NCI-H1436 (cell line): Measurements from ENCODE around the gene DIRAS2.
A peak's percentile ranks its signal among the peaks of the same experiment; 100 is the strongest.
"Not testable (repeated sequence)": the region's sequence is repeated elsewhere in the genome, so short reads cannot be mapped to it uniquely, and the experiment has no call there.

Source experiments
- DNase-seq: peaks from one replicate; lab custom pipeline; 2025; lab: John Stamatoyannopoulos, UW

Gene DIRAS2, protein sequence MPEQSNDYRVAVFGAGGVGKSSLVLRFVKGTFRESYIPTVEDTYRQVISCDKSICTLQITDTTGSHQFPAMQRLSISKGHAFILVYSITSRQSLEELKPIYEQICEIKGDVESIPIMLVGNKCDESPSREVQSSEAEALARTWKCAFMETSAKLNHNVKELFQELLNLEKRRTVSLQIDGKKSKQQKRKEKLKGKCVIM

DNA sequence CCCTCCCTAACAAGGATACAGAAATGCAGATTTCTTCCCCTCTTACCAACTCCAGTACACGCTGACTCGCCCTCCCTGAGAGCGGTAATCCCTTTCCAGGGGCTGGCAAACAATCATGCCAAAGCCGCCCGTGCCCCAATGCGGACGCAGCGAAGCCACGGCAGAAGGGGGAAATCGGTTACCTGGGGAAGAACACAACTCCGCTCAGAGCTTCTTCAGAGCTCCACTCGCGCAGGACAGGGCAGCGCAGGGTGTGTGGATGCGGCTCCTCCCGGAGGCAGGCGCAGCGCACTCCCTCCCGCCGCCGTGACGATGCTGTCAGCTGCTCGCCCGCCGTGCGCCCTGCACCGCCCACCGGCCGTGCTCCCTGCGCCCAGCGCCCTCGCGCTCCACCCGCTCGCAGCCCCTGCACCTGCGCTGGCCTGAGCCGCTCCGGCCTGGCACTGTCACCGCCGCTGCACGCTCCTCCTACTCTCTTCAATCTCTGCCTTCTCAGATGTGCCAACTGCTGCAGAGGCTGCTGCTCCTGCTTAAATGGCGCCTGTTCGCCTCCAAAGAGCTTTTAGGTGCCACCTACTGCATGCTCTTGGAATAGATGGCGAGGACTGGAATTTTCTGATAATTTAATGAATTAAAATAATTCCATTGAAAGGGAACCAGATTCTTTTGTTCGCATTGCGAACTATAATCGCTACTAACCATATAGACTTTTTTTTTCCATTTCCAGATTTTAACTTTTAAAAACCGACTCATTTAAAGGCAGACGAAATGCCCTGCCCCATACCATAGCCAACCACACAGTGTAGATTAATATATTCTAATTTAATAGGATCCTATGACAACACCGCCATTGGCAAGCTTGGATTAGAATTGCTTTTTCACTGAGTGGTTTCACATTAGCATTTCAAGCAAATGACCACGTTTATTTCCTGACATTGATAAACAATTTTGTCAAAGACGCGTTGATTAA, at the start of gene DIRAS2:
Gene DIRAS2, minus strand, starts transcription at position 255 of the 970 bp plus-strand sequence. CDS start 28,997 bp downstream, outside the sequence.
- peak; percentile 77 for DNase-seq

DNA sequence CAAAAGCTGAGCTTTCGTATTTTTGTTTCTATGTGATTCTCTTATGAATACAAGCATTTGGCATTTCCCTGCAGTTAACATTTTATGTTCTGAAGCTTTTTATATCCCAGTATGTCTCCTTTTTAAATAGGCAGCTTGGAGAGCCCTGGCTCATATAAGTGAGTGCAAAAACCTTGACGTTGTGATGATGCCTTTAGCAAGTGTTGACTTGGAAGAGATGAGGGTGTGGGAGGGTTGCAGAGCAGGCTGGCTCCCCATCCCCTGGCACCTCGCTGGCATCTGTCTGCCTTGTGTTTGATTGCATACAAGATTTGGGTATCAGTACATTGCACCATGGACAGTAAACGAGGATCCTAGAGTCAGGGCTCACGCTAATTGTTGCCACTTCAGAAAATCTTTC, 42.1 kb upstream of the DIRAS2 start:
- no peak for DNase-seq

DNA sequence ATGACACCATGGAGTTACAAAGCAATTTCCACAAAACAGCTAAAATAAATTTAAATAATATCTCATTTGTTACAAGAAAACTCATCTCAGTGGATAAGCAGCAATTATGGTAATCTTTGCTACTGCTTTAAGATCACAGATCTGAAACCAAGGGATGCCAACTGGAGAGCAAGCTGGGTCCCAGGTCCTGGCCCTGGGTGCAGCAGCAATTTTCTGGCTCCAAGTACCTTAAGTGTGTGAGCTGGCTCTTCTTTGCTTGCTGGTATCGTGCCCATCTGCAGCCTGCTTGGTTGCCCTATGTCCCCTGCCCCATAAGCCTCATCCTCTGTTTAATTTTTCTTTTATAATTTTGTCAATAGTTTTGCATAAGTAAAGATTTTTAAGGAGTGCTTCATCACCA, 41.5 kb upstream of the DIRAS2 start:
- no peak for DNase-seq

DNA sequence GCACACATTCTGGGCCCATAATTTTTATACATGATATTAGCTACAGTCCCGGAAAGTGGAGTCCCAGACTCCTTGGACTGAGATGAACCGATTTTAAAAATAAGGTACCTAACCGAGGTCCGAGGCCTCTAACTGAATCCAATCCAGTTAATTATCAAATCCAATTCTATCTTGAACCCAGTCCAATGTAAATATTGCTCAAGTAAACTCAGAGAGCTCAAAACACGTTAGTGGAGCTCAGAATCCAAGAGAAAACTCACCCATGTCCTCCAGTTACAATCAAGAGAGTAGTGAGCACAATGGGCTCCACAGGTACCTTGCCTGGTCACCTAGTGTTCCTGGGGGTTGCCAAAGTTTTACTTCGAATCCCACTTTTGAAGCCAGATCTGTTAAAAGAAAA, 37.9 kb upstream of the DIRAS2 start:
- DNase-seq: no peak

DNA sequence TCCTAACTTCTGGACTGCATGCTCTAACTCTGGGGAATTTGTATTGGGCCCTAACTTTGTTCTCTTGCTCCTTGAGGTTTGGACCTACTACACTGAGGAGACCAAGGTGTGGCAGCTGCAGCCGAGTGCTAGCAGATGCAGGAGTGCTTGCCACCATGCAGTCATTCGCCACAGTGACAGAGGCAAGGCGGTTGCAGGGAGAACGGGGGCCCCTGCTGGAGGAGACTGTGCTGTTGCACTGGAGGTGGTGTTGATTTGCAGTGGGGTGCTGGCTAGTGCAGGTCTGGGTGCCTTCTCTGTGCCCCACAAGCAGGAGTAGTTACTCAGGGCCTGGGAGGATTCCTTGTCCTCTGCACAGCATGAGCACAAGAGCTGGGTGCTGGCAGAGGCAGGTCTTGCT, 22.4 kb upstream of the DIRAS2 start:
- DNase-seq: no peak

DNA sequence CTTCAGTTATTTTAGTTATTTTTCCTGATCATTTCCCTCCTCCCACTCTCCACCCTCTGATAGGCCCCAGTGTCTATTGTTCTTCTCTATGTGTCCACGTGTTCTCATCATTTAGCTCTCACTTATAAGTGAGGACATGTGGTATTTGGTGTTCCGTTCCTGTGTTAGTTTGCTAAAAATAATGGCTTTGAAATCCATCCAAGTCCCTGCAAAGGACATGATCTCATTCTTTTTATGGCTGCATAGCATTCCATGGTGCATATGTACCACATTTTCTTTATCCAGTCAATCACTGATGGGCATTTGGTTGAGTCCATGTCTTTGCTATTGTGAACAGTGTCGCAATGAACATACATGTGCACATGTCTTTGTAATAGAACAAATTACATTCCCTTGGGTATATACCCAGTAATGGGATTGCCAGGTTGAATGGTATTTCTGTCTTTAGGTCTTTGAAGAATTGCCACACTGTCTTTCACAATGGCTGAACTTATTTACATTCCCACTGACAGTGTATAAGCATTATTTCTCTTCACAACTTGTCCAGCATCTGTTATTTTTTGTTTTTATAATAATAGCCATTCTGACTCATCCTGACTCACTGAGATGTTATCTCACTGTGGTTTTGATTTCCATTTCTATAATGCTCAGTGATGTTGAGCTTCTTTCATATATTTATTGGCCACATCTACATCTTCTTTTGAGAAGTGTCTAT, 17.2 kb upstream of the DIRAS2 start:
- DNase-seq: no peak

DNA sequence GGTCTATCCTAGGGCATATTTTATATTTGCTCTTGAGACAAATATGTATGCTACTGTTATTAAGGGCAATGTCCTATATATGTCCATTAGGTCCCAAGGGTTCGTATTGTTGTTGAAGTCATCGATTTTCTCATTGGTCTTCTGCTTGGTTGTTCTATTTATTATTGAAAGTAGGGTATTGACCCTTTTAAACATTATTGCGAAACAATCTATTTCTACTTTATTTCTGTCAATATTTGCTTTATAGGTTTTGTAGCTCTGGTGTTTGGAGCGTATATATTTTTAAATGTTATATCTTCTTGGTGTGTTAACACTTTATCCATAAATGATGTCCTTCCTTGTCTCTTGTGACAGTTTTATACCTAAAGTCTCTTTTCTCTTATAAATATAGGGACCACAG, 16.2 kb upstream of the DIRAS2 start:
- DNase-seq: no peak

DNA sequence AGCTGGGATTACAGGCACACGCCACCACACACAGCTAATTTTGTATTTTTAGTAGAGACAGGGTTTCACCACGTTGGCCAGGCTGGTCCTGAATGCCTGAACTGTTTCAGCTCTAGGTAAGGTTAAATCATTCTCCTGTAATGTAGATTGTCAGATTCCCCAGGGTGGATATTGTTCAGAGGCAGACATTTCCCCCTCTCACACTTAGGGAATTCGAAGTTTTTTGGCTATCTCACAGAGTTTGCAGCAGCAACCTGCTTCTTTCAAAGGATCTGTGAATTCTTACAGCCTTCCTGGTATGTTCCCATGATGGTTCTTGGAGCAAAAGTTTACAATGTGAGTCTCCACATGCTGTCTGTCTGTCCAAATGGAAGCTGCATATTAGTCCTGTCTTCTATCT, 15.6 kb upstream of the DIRAS2 start:
- DNase-seq: no peak

DNA sequence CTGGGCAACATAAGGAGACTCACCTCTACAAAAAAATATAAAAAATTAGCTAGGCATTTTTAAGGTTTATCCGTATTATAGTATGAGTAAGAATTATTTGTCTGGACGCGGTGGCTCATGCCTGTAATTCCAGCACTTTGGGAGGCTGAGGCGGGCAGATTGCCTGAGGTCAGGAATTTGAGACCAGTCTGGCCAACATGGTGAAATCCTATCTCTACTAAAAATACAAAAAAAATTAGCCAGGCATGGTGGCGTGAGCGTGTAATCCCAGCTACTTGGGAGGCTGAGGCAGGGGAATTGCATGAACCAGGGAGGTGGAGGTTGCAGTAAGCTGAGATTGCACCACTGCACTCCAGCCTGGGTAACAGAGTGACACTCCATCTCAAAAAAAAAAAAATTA, 14.3 kb upstream of the DIRAS2 start:
- not testable (repeated sequence) for DNase-seq

DNA sequence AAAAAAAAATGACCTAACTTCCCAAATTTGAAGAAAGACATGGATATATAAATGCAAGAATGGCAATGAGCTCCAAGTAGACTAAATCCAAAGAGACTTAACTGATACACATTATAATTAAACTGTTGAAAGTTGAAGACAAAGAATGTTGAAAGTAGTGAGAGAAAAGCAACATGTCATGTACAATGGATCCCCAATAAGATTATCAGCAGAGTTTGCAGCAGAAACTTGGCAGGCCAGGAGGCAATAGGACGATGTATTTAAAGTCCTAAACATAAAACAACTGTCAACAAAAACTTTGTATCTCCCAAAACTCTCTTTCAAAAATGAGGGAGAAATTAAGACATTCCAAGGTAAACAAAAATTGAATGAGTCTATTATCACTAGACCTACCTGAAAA, 8.6 kb upstream of the DIRAS2 start:
- no peak for DNase-seq

DNA sequence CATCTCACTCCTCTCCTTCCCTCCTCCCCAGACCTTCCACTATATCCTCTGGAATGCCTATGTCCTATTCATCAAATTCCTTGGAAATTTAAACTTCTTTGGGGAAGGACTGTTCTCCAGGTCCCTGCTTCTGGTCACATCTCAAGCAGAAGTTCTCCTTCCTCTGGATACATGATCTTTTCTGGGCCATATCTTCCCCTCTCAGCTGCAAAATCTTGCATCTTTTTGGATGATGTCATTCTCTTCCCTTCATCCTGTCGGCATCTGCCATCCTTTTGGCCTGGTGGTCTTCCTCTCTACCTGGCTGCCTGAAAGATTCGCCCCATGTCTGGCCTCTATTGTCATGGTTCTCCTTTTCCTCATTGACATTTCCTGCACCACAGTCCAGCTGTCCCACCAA, 5.2 kb upstream of the DIRAS2 start:
- no peak for DNase-seq

DNA sequence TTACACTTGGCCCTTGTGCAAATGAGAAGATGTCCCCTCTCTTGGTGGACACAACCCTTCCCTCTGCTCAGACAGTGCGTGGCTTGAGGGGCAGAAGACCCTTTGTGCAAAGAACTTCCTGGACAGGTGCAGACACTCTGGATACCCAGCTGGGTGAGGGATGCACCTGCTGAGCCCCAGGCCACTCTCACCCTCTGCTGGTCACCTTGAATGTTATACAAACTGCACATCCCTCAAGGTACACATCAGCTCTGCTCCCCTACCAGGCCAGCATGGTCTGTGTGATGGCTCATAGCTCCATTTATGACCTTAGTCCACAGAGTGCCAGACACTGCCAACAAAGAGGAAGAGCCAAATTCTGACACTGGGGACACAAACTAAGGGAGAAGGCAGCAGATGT, 3.1 kb upstream of the DIRAS2 start:
- no peak for DNase-seq

DNA sequence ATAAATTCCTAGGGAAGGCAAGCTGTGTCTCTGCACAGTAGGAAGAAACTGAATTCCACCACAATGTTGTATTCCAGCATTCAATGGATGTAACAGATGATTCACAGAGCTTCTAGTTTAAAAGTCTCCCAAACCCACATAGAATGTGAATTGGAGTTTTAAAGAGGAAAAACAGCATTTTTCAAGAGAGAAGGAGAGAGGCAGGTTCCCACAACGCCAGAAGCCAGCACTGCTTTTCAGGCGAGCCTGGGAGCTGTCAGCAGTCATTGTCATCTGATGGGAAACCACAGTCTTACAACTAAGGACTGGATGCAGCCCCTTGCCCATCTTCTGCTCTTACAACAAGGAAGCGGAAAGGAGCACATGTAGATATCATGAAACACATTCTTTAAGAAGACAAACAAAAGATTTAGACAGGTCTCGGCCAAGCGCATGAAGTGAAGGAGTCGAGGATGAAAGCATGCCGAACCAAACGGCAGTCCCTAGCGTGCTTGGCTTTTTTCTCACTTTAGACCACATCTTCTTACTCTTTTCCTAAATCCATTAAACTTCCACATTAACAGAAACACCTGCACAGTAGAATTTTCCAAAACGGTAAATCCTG, 638 bp downstream of the DIRAS2 start:
- no peak for DNase-seq

DNA sequence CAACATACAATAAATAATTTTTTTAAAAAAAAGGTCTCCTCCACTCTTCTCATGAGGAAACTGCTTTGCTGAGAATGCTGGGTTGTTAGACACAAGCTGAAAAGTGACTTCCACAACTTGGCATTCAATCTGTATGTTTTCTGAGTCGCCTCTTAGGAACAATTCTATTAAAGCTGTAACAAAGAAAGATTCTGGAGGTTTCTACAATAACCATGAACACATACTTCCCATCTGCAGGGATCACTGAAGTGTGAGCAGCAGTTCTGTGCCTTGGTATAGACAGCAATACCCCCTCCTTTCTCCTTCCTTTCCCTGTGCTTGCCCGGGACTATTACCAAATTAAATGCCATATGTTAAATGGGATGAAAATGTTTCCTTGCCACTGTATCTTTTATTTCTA, 1.5 kb downstream of the DIRAS2 start:
- no peak for DNase-seq

DNA sequence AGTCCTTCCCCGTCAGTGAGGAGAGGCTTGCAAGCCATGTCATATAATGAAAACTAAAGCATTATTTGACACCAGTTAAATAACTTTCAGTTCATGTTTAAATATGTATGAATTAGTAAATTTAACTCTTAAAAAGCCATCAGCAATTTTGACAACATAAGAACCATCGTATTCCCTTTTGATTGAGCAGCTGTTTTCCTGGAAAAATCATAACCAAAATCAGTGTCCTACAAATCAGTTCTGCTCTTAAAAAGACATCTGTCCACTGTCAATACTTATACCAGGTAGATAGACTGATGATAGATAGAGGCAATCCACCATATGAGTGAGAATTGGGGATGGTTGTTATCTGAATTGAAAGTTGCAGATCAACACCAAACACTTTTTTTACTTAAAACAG, 2.3 kb downstream of the DIRAS2 start:
- DNase-seq: no peak

DNA sequence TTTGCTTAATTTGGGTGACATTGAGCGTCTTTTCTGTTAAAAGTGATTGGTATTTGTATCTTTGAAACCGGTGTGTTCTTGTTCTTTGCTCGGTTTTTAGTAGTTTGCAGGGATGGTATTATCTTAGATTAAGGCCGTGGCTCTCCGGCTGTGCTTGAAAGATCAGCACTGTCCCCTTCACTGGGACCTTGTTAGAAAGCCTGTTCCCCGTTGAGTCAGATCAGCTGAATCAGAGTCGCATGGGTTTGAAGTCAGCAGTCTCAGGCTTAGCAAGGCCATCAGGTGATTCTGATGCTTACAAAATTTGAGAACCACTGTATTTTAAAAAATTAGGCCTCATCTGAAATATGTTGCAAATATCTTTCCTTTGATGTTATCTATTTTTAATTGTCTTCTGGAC, 5.0 kb downstream of the DIRAS2 start:
- DNase-seq: no peak

DNA sequence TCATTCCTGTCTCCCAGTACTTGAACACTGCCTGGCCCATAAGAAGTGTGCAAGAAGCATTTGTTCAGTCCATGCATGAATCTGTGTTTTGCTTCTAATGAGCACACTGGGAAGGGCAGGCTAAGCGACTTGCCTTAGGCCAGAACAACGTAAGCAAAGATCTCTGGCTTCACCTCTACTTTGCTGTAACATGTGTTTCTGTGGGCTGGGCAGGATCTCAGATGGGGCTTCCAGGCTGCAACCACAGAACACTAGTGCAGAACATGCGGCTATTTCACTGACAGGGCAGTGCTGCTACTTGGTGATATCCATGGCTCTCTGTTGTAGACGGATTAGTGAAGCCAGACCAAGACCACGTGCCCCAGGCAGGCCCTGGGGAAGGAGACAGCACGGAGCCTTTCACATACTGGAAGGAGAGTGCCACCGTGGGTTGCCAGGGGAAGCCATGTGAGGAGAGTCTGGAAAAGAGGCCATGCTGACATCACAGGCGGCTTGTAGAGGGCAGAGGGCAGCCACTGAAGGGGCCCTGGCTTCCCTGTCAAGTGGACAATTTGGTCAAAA, 9.9 kb downstream of the DIRAS2 start:
- no peak for DNase-seq

DNA sequence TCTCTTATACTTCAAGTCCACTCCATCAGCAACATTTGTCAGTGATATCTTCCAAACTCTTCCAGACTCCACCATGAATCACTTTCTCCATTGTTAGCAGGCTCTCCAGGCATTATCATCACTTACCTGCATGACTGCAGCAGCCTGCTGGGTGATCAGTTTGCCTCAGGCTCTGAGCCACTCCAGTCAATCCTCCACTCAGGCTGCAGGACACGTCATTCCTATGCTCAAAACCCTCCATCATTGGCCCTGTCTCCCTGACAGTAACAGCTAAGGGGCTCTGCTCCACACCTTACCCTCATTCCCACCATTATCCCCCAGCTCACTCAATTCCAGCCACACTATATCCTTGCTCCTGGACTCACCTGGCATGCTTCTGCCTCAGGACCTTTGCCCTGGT, 10.7 kb downstream of the DIRAS2 start:
- no peak for DNase-seq

DNA sequence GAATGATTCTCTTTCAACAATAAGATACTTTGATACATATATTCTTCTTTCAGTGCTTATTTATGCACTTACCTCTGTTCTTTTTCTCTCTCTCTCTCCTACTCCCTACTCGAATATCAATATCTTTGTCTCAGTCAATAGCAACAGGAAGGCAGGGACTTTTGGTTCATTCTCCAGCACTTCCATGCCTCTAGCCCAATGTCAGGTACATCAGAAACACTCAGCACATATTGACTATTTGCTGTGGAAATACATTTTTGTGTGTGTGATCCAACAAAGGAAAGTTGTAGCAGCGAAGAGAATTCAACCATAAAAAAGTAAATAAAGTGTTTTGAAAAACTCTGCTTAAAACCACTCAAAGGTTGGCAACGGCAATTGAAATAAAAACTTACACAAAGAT, 12.6 kb downstream of the DIRAS2 start:
- no peak for DNase-seq

DNA sequence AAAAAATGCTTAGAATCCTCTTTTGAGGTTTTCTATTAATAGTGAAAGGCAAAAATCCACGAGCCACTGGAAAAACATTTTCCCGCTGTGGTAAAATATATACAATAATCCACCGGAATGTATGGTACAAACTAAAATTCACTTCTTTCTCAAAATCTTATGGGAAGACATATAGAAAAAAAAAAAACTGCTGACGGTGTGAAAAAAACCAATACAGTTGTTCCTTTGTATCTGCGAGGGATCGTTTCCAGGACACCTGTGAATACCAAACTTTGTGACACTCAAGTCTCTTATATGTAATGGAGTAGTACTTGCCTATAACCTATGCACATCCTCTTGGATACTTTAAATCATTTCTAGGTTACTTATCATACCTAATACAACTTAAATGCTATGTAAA, 13.3 kb downstream of the DIRAS2 start:
- no peak for DNase-seq

DNA sequence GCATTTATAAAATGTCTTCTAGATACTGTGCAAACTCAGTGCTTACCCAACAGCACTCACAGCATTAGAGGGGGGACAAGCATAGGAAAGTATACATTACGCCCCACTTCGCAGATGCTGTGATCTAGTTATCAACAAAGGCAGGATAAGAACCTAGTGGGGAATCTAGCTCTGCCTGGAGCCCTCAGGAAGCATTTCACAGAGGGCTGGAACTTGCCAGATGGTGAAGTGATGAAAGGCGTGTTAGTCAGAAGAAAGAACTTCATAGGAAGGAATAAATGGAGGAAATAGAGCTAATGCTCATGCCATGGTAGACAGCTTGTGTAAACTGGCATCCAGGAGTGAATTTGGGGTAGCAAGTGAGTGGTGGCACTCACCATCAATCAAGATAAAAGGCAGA, 25.8 kb downstream of the DIRAS2 start:
- DNase-seq: no peak

DNA sequence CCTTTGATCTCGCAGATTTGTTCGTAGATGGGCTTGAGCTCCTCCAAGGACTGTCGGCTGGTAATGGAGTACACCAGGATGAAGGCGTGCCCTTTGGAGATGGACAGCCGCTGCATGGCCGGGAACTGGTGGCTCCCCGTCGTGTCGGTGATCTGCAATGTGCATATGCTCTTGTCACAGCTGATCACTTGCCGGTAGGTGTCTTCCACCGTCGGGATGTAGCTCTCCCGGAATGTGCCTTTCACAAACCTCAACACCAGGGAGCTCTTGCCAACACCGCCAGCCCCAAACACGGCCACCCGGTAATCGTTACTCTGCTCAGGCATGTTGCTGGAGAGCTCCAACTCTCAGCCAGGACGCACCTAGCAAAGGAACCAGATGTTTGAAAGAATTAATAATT, 29.1 kb downstream of the DIRAS2 start:
- no peak for DNase-seq
